D721Med (cell line): ENCODE measurements around the gene LIN7B.
"Not testable (repeated sequence)": the region's sequence is repeated elsewhere in the genome, so short reads cannot be mapped to it uniquely, and the experiment has no call there.

Source experiments
- DNase-seq: peaks from one replicate; pipeline ENCODE4 v3.0.0; 2011; ENCODE audit warnings: low spot score; ENCODE audit not compliant: insufficient read length
- FAIRE-seq: peaks from 2 replicates; lab custom pipeline; 2011; peaks lifted over from hg19 to GRCh38; lab: Jason Lieb, UNC
- CTCF ChIP-seq: IDR thresholded peaks from 2 replicates; pipeline ENCODE4 v1.5.1; 2012; ENCODE audit warnings: mild to moderate bottlenecking, control low read depth; ENCODE audit not compliant: insufficient read depth; ENCODE audit errors: missing control alignments

The LIN7B gene

GRCh38 chr19:49071860-49072547 lies 42.2 kb upstream of the LIN7B start:
- no peak for FAIRE-seq
- DNase-seq, result peak; percentile 22
- TF ChIP-seq CTCF, result peak; percentile 5

- DNase-seq, result no peak
- peak; percentile 32 for TF ChIP-seq CTCF
- no peak for FAIRE-seq
Observed at GRCh38 chr19:49073514-49074378, 40.4 kb upstream of the LIN7B start.

- not testable (repeated sequence) for DNase-seq, FAIRE-seq
Observed at GRCh38 chr19:49074869-49075268, 39.3 kb upstream of the LIN7B start.

GRCh38 chr19:49080392-49080791 lies 33.8 kb upstream of the LIN7B start:
- DNase-seq (no peak), FAIRE-seq (no peak)
- no peak for TF ChIP-seq CTCF

More at GRCh38 chr19:49074869-49075268, 39.3 kb upstream of the LIN7B start:
- peak; percentile 49 for TF ChIP-seq CTCF

- DNase-seq (no peak), FAIRE-seq (no peak)
- TF ChIP-seq CTCF, result no peak
Observed at GRCh38 chr19:49081273-49081672, 32.9 kb upstream of the LIN7B start.

GRCh38 chr19:49084206-49085019 lies 29.8 kb upstream of the LIN7B start:
- FAIRE-seq, result no peak
- TF ChIP-seq CTCF, result no peak
- DNase-seq, result no peak
